Activated CD4-positive, alpha-beta T cell treated with anti-CD3 and anti-CD28 coated beads, Interleukin-2, amount 10 ng/mL, durations not matched to agents 24 days and 14 days (primary cell): Measurements from ENCODE around the gene GJD3. TPM values are rescaled to one million over a fixed set of nuclear protein-coding genes. Genes with fewer than 3 reads are reported as not detected.
A peak's percentile ranks its signal among the peaks of the same experiment; 100 is the strongest.

ENCODE experiments used
- DNase-seq: peaks from one replicate; pipeline ENCODE4 v3.0.0; 2022
- H3K27ac Mint-ChIP-seq: one replicate; pipeline ENCODE4 v1.8.0; 2022; ENCODE audit warnings: mild to moderate bottlenecking, mixed read lengths
- H3K27me3 Mint-ChIP-seq: one replicate; pipeline ENCODE4 v1.8.0; 2022; ENCODE audit warnings: mixed read lengths
- H3K36me3 Mint-ChIP-seq: one replicate; pipeline ENCODE4 v1.8.0; 2022; ENCODE audit warnings: low read depth, mild to moderate bottlenecking, mixed read lengths
- H3K4me1 Mint-ChIP-seq: one replicate; pipeline ENCODE4 v1.8.0; 2021; ENCODE audit warnings: mixed read lengths
- H3K4me3 Mint-ChIP-seq: one replicate; pipeline ENCODE4 v1.8.0; 2022; ENCODE audit warnings: mild to moderate bottlenecking, moderate library complexity, mixed read lengths
- H3K9me3 Mint-ChIP-seq: one replicate; pipeline ENCODE4 v1.8.0; 2021; ENCODE audit warnings: mixed read lengths
- intact Hi-C: fragments of 100-400 bp; cut with micrococcal nuclease; formaldehyde crosslinking; loops from one replicate; pipeline ENCODE4 v1.15.1; 2023
- total RNA-seq: library from RNA; stranded (reverse); gene quantifications from 2 replicates; pipeline ENCODE4 v1.2.3, GENCODE V29; 2022

GJD3 gene
- total RNA-seq, 1 donor from 2014 or later: 0.23 TPM

GRCh38 chr17:40333781-40334448 is 30.6 kb downstream of the GJD3 start:
- intact Hi-C loops: no loop called here

DNA sequence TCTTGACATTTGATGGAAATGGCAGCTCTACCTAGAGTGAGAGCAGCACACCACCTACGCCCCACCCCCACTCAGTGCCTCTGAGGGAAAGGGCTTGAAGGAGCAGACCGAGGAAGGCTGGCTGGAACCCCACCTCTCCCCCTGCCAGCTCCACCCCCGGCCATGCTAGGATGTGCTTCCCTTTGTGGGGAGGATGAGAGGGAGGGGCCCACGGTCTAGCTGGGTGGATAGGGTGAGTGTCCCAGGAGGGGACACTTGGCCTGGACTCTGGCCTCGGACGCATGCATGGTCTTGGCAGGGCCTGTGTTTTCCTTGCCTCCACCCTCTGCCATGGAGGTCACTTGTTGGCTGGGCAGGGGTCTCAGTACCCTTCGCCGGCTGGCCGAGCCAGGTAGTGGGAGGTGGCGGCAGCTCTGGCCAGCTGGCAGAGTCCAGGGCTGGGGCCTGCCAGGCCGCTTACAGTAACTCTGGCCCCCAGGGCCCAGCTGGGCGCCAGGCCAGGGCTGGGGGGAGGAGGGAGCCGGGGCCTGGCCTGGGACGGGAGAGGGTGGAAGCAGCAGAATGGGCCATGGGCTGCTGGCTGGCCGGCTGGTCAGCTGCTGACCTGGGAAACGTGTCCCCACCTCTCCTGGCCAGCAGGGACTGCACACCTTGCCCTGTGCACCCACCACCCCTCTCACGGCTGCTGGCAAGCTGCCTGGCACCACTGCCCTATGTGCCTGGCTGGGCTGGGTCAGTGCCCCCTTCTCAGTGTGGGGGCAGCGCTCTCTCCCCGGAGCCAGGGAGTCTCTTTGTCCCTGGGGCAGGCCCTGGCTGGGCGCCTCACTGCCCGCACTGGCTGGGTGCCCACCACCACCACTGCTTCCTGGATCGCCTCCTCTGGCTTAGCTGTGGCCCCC is 32.5 kb downstream of the GJD3 start:
- Mint-ChIP-seq H3K9me3 (no peaks in the 10 kb centered on the region), H3K4me1 (peaks cover 68% of the 10 kb centered on the region), H3K27me3 (no peaks in the 10 kb centered on the region), H3K4me3 (peak overlapping the region; percentile 53), H3K27ac (peak overlapping the region; percentile 68), H3K36me3 (peaks cover 33% of the 10 kb centered on the region)
- intact Hi-C loops: no loop called here
- DNase-seq: peak; percentile 71

More at GRCh38 chr17:40333781-40334448, 30.6 kb downstream of the GJD3 start:
- Mint-ChIP-seq H3K4me1 (peaks cover 66% of the 10 kb centered on the region), H3K27ac (peak overlapping the region; percentile 72), H3K36me3 (peaks cover 40% of the 10 kb centered on the region), H3K9me3 (no peaks in the 10 kb centered on the region), H3K4me3 (peak overlapping the region; percentile 70), H3K27me3 (no peaks in the 10 kb centered on the region)
- DNase-seq: no peak

DNA sequence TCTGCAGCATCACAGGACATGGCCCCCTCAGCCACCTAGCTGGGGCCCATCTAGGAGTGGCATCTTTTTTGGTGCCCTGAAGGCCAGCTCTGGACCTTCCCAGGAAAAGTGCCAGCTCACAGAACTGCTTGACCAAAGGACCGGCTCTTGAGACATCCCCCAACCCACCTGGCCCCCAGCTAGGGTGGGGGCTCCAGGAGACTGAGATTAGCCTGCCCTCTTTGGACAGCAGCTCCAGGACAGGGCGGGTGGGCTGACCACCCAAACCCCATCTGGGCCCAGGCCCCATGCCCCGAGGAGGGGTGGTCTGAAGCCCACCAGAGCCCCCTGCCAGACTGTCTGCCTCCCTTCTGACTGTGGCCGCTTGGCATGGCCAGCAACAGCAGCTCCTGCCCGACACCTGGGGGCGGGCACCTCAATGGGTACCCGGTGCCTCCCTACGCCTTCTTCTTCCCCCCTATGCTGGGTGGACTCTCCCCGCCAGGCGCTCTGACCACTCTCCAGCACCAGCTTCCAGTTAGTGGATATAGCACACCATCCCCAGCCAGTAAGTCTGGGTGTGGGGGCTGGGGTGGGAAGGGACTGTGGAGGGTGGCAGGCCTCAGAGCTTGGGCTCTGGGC is 33.6 kb downstream of the GJD3 start:
- Mint-ChIP-seq H3K27ac (peak overlapping the region; percentile 68), H3K4me1 (peaks cover 73% of the 10 kb centered on the region), H3K4me3 (peak overlapping the region; percentile 78), H3K9me3 (no peaks in the 10 kb centered on the region), H3K36me3 (peaks cover 33% of the 10 kb centered on the region), H3K27me3 (no peaks in the 10 kb centered on the region)
- DNase-seq: no peak
- intact Hi-C loops: loop anchor here (1.0 kb wide), 1 partner anchor 7 kb away; no protein-coding TSS in a partner anchor

- H3K27ac Mint-ChIP-seq: peak overlapping the region; percentile 47
- H3K27me3 Mint-ChIP-seq: no peaks in the 10 kb centered on the region
- H3K9me3 Mint-ChIP-seq: no peaks in the 10 kb centered on the region
- H3K4me1 Mint-ChIP-seq: peaks cover 80% of the 10 kb centered on the region
- peak overlapping the region; percentile 78 for H3K4me3 Mint-ChIP-seq
- peaks cover 32% of the 10 kb centered on the region for H3K36me3 Mint-ChIP-seq
- intact Hi-C loops: loop anchor here (1.0 kb wide), 1 partner anchor 8 kb away; no protein-coding TSS in a partner anchor
- DNase-seq: peak; percentile 70
Measured at GRCh38 chr17:40329839-40330794, 34.4 kb downstream of the GJD3 start.

DNA sequence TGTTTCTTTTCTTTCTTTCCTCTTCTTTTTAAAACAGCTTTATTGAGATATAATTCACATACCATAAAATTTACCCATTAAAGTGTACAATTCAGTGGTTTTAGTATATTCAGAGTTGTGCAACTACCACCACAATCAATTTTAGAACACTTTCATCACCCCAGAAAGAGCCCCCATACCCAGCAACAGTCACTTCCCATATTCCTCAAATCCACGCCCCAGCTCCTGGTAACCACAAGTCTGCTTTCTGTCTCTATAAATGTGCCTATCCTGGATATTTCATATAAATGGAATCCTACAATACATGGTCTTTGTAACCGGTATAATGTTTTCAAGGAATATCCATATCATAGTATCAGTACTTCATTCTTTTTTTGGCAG is 36.2 kb downstream of the GJD3 start:
- H3K27me3 Mint-ChIP-seq: no peaks in the 10 kb centered on the region
- no peaks in the 10 kb centered on the region for H3K9me3 Mint-ChIP-seq
- peaks cover 23% of the 10 kb centered on the region for H3K36me3 Mint-ChIP-seq
- DNase-seq: no peak
- no peak overlapping the region for H3K27ac Mint-ChIP-seq
- H3K4me3 Mint-ChIP-seq: no peak overlapping the region
- H3K4me1 Mint-ChIP-seq: peaks cover 77% of the 10 kb centered on the region
- intact Hi-C loops: no loop called here

GRCh38 chr17:40327735-40328385 is 36.7 kb downstream of the GJD3 start:
- Mint-ChIP-seq H3K27me3 (no peaks in the 10 kb centered on the region), H3K27ac (peak overlapping the region; percentile 93), H3K9me3 (no peaks in the 10 kb centered on the region), H3K4me1 (peaks cover 81% of the 10 kb centered on the region), H3K4me3 (peak overlapping the region; percentile 85), H3K36me3 (peaks cover 22% of the 10 kb centered on the region)
- DNase-seq: no peak
- intact Hi-C loops: no loop called here

DNA sequence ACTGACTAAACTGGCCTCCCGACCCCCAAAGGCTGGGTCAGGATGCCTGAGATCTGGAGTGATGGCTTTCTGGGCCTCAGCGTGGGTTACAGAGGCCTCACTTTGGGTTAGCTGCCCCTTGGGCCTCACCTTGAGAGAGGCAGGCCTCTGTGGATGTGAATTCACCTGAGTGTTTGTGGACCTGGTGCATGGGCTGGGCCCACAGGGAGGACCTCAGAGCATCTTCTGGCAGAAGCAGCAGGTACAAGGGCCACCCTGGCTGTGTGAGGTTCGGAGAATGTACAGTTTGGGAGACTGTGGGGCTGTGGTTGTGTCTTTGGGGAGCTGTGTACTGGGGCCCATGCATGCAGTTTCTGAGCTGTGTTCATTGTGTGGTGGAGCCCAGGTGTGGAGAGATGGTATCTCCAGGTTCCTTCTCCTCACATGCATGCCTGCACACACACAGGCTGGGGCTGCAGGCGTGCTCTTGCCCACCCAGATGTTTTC is 37.2 kb downstream of the GJD3 start:
- Mint-ChIP-seq H3K4me3 (peak overlapping the region; percentile 85), H3K27me3 (peaks cover 2% of the 10 kb centered on the region), H3K4me1 (peaks cover 82% of the 10 kb centered on the region), H3K36me3 (peaks cover 19% of the 10 kb centered on the region), H3K27ac (peak overlapping the region; percentile 93), H3K9me3 (no peaks in the 10 kb centered on the region)
- peak; percentile 70 for DNase-seq
- intact Hi-C loops: no loop called here

- intact Hi-C loops: loop anchor here (1.0 kb wide), 1 partner anchor 9 kb away; no protein-coding TSS in a partner anchor
- H3K4me1 Mint-ChIP-seq: peaks cover 86% of the 10 kb centered on the region
- H3K4me3 Mint-ChIP-seq: peak overlapping the region; percentile 85
Measured at GRCh38 chr17:40326832-40327199, 37.7 kb downstream of the GJD3 start.

DNA sequence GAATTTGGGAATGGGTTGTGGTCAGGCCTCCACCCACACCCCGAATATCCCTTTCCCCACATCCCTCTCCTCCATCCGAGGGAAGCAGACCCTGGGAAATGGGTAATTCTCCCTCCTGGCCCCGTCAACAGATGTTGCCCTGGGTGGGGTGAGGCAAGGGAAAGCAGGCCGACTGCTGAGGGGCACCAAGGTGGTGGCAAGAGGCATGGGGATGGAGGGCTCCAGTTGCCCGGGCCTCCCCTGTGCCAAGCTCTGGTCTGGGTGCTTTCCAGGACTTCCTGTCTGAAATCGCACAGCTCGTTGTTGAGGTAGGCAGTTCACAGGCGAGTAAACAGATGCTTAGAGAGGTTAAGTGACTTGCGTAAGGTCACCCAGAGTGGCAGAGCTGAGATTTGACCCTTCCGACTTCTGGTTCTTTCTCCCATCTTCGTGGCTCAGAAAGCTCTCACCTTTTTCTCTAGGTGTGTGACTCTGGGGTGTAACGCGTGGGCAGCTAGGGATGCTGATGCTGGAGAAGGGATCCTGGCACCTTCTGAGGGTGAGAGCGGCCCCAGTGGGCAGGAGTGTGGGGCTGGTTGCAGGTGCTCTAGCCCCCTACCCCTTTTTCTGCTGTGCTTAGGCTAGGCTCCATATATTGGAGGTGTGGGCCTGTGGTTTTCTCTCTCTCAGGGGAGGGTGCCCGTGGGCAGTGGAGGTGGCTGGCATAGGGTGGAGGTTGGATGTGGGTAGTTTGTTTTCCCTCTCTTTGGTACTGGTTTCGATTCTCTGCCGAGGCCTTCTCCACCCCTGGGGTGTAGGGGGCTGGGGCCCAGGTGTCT is 38.3 kb downstream of the GJD3 start:
- Mint-ChIP-seq H3K4me1 (peaks cover 86% of the 10 kb centered on the region), H3K36me3 (peaks cover 11% of the 10 kb centered on the region), H3K27ac (peak overlapping the region; percentile 93), H3K9me3 (no peaks in the 10 kb centered on the region), H3K4me3 (peak overlapping the region; percentile 85), H3K27me3 (peaks cover 2% of the 10 kb centered on the region)
- intact Hi-C loops: loop anchor here (1.0 kb wide), 1 partner anchor 8 kb away; no protein-coding TSS in a partner anchor
- peak; percentile 86 for DNase-seq

More at GRCh38 chr17:40326832-40327199, 37.7 kb downstream of the GJD3 start:
- peaks cover 2% of the 10 kb centered on the region for H3K27me3 Mint-ChIP-seq
- DNase-seq: no peak
- peaks cover 17% of the 10 kb centered on the region for H3K36me3 Mint-ChIP-seq
- H3K9me3 Mint-ChIP-seq: no peaks in the 10 kb centered on the region
- peak overlapping the region; percentile 93 for H3K27ac Mint-ChIP-seq

- Mint-ChIP-seq H3K4me3 (peak overlapping the region; percentile 85), H3K36me3 (peaks cover 9% of the 10 kb centered on the region), H3K27me3 (peaks cover 2% of the 10 kb centered on the region), H3K9me3 (no peaks in the 10 kb centered on the region), H3K4me1 (peaks cover 88% of the 10 kb centered on the region), H3K27ac (peak overlapping the region; percentile 98)
- DNase-seq: peak; percentile 81
- intact Hi-C loops: loop anchor here (1.0 kb wide), 1 partner anchor 7 kb away; no protein-coding TSS in a partner anchor
Measured at GRCh38 chr17:40325156-40326013, 39.2 kb downstream of the GJD3 start.
